Stimulated activated naive B cell treated with anti-CD40 and anti-IgM and Interleukin-4, amounts not matched to agents 10 μg/mL and 1 μg/mL and 100 μg/mL, for 72 hours (primary cell): ENCODE data around the gene METTL25.
"Not testable (repeated sequence)": the region's sequence is repeated elsewhere in the genome, so short reads cannot be mapped to it uniquely, and the experiment has no call there.

Experiments used
- ATAC-seq, 2 donors: fragments of 150-1000 bp; cut with Tn5 transposase; replicated peaks; 2 replicates each; pipeline ENCODE4 v1.10.0; 2021; ENCODE audit warnings: moderate library complexity in 1 of 2
- DNase-seq: peaks from one replicate; pipeline ENCODE4 v3.0.0; 2021
- H3K27ac Mint-ChIP-seq: one replicate; pipeline ENCODE4 v1.8.0; 2022; ENCODE audit warnings: mild to moderate bottlenecking, mixed read lengths
- H3K27me3 Mint-ChIP-seq, 2 donors: one replicate each; pipeline ENCODE4 v1.8.0; 2022; ENCODE audit warnings: mixed read lengths in 2 of 2
- H3K36me3 Mint-ChIP-seq, 2 donors: one replicate each; pipeline ENCODE4 v1.8.0; 2022; ENCODE audit warnings: mixed read lengths in 2 of 2, mild to moderate bottlenecking in 1 of 2
- H3K4me1 Mint-ChIP-seq, 2 donors: one replicate each; pipeline ENCODE4 v1.8.0; 2022; ENCODE audit warnings: mixed read lengths in 2 of 2, mild to moderate bottlenecking in 1 of 2
- H3K4me3 Mint-ChIP-seq, 2 donors: one replicate each; pipeline ENCODE4 v1.8.0; 2022; ENCODE audit warnings: mild to moderate bottlenecking in 2 of 2, mixed read lengths in 2 of 2, moderate library complexity in 1 of 2
- H3K9me3 Mint-ChIP-seq, 2 donors: one replicate each; pipeline ENCODE4 v1.8.0; 2022; ENCODE audit warnings: mixed read lengths in 2 of 2, mild to moderate bottlenecking in 1 of 2

METTL25 gene, protein sequence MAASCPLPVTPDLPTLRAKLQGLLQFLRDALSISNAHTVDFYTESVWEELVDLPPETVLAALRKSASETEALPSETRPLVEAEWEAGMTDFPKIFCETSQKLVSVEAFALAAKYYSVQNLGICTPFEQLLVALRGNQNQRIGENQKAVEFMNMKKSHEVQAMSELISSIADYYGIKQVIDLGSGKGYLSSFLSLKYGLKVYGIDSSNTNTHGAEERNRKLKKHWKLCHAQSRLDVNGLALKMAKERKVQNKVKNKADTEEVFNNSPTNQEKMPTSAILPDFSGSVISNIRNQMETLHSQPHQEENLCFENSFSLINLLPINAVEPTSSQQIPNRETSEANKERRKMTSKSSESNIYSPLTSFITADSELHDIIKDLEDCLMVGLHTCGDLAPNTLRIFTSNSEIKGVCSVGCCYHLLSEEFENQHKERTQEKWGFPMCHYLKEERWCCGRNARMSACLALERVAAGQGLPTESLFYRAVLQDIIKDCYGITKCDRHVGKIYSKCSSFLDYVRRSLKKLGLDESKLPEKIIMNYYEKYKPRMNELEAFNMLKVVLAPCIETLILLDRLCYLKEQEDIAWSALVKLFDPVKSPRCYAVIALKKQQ

DNA sequence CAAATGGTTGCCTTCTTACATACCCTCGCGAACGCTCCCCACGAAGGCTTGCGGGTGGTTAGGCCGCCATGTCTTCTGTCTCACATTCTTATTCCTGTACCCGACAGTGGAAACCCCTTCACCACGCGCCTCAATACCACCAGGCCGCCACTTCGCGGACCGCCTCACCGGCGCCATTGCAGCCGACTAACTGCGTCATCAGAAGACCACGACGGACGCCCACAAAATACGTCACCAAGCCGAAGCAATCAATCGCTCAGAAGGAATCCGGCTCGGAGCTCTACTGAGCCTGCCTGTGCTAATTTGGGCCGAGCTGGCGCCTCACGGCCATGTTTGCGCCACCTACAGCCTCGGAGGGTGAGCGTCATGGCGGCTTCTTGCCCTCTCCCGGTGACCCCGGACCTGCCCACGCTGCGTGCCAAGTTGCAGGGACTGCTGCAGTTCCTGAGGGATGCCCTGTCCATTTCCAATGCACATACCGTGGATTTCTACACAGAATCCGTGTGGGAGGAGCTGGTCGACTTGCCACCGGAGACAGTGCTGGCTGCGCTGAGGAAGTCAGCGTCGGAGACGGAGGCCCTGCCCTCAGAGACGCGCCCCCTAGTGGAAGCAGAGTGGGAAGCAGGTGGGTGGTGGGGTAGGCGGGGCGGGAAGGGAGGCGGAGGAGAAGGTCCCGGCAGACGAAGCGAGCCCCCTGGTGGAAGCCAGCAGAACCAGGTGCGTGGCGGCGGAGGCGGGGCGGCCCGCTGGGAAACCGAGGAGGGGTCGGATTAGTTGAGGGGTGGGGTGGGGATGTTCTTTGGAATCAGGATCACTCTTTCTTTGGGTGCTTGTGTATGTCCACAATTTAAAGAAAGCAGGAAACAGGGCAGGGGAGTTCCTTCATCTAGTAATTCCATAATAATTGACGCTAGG, at the start of gene METTL25, which contains the start of gene CCDC59:
Gene METTL25 (plus strand): TSS at position 330 of the 915 bp plus-strand sequence. CDS start 37 bp downstream, at position 367.
Gene CCDC59 (minus strand): TSS at position 188 of the 915 bp plus-strand sequence. CDS start 11 bp downstream, at position 177.
- peak within 1 kb of the TSS; percentile 92 to 95 for H3K4me3 Mint-ChIP-seq
- H3K4me1 Mint-ChIP-seq, result peaks cover 18 to 22% of the 10 kb centered on the region in 2 donors
- DNase-seq, result peak; percentile 96
- ATAC-seq, result peak; percentile 95
- no peaks in the 10 kb centered on the region for H3K27me3 Mint-ChIP-seq
- H3K9me3 Mint-ChIP-seq, result no peaks in the 10 kb centered on the region
- H3K27ac Mint-ChIP-seq, result peak within 1 kb of the TSS; percentile 99
- H3K36me3 Mint-ChIP-seq, result peaks cover 27% of the 10 kb centered on the region in 2 donors

DNA sequence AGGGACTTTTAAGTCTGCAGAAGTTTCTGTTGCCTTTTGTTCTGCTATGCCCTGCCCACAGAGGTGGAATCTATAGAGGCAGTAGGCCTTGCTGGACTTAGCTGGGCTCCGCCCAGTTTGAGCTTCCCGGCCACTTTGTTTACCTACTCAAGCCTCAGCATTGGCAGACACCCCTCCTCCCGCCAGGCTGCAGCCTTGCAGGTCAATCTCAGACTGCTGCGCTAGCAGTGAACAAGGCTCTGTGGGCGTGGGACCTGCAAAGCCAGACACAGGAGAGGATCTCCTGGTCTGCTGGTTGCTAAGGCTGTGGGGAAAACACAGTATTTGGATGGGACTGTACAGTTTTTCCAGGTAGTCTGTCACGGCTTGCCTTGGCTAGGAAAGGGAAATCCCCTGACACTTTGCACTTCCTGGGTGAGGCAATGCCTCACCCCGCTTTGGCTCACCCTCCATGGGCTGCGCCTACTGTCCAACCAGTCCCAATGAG, 43.9 kb upstream of the METTL25 start:
- Mint-ChIP-seq H3K27ac (no peak overlapping the region), H3K27me3 (no peaks in the 10 kb centered on the region), H3K9me3 (peaks cover 4% of the 10 kb centered on the region in 2 donors), H3K36me3 (no peaks in the 10 kb centered on the region), H3K4me1 (no peaks in the 10 kb centered on the region), H3K4me3 (no peak overlapping the region)
- no peak for DNase-seq
- no peak for ATAC-seq

GRCh38 chr12:82319276-82319675, 39.1 kb upstream of the METTL25 start:
- H3K36me3 Mint-ChIP-seq, result no peaks in the 10 kb centered on the region
- no peak for DNase-seq
- ATAC-seq, result no peak
- no peak overlapping the region for H3K27ac Mint-ChIP-seq
- H3K4me3 Mint-ChIP-seq, result no peak overlapping the region
- H3K4me1 Mint-ChIP-seq, result no peaks in the 10 kb centered on the region
- no peaks in the 10 kb centered on the region for H3K9me3 Mint-ChIP-seq
- H3K27me3 Mint-ChIP-seq, result no peaks in the 10 kb centered on the region

DNA sequence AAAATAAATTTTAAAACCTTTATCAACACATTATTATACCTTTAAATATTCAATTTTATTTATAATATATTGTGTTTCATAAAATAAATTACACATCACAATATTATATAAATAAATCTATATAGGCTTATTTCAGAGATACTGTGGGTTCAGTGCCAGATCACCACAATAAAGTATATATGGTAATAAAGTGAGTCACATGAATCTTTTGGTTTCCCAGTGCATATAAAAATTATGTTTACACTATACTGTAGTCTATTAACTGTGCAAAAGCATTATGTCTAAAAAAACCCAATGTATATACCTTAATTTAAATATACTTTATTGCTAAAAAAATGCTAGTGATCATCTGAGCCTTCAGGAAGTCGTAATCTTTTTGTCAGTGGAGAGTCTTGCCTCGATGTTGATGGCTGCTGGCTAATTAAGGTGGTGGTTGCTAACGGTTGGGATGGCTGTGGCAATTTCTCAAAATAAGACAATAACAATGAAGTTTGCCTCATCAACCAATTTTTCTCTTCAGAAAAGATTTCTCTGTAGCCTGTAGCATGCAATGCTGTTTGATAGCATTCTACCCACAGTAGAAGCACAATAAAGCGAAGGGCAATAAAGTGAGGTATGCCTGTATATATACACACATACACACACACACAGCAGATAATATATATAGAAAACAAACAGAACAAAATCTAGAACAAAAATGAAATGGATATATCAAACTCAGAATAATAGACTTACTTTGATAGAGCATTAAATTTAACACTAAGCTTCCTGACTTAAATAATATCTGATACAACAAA, 32.6 kb upstream of the METTL25 start:
- no peak overlapping the region for H3K4me3 Mint-ChIP-seq
- DNase-seq, result no peak
- no peak for ATAC-seq
- H3K4me1 Mint-ChIP-seq, result no peaks in the 10 kb centered on the region
- H3K9me3 Mint-ChIP-seq, result no peaks in the 10 kb centered on the region
- H3K27me3 Mint-ChIP-seq, result no peaks in the 10 kb centered on the region
- no peak overlapping the region for H3K27ac Mint-ChIP-seq
- H3K36me3 Mint-ChIP-seq, result no peaks in the 10 kb centered on the region

DNA sequence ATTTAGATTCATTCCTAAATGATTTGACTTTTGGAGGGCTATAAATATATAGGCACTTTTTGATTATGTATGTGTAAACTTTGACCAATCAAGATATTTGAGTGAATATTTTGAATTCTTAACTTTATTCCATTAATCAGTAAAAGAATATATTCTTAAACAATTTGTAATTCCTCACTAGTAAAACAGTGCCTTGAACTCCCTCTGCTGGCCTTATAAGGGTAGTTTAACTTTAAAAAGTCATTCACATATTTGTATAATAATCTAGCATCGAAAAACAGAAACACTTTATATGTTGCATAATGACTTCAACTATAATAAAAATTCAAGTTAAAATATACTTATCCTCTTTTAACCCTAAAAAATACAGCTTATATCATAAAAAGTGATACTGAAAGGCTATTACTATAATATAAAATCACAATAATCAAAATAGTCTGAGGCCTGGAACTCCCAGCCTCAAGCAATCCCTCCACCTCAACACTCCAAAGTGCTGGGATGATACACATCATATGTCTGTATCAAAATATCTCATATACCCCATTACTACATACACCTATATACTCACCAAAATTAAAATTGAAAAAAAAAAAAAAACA, 31.3 kb upstream of the METTL25 start:
- no peak for ATAC-seq
- no peak overlapping the region for H3K4me3 Mint-ChIP-seq
- no peaks in the 10 kb centered on the region for H3K9me3 Mint-ChIP-seq
- H3K27ac Mint-ChIP-seq, result no peak overlapping the region
- no peaks in the 10 kb centered on the region for H3K27me3 Mint-ChIP-seq
- no peaks in the 10 kb centered on the region for H3K36me3 Mint-ChIP-seq
- H3K4me1 Mint-ChIP-seq, result no peaks in the 10 kb centered on the region
- no peak for DNase-seq

GRCh38 chr12:82327861-82328260, 30.5 kb upstream of the METTL25 start:
- Mint-ChIP-seq H3K4me1 (no peaks in the 10 kb centered on the region), H3K27ac (no peak overlapping the region), H3K9me3 (no peaks in the 10 kb centered on the region), H3K4me3 (no peak overlapping the region), H3K27me3 (no peaks in the 10 kb centered on the region), H3K36me3 (no peaks in the 10 kb centered on the region)
- ATAC-seq (no peak), DNase-seq (no peak)

GRCh38 chr12:82329508-82329907, 28.8 kb upstream of the METTL25 start:
- no peak for ATAC-seq
- no peaks in the 10 kb centered on the region for H3K36me3 Mint-ChIP-seq
- H3K27ac Mint-ChIP-seq, result no peak overlapping the region
- H3K9me3 Mint-ChIP-seq, result no peaks in the 10 kb centered on the region
- DNase-seq, result no peak
- no peaks in the 10 kb centered on the region for H3K4me1 Mint-ChIP-seq
- H3K27me3 Mint-ChIP-seq, result peaks cover 0 to 2% of the 10 kb centered on the region in 2 donors
- H3K4me3 Mint-ChIP-seq, result no peak overlapping the region

DNA sequence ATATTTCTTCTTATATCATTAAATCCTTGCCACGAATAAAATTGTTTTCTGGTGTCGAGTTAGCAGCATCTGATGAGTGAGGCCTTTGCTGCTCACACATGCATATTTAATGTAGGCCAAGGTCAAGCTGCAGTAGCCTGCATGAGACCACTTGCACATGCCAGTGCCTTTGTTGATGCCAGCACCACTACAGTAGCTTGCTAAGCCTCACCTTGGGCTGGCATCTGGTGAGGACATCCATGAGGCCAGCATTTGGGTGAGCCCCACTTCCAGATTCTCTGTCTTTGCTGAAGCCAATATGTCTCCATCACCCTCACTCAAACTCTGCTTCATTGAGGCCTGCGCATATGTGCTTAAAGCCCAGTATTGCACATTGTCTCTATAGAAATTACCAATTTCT, 8.2 kb upstream of the METTL25 start:
- no peak for DNase-seq
- Mint-ChIP-seq H3K27ac (no peak overlapping the region), H3K4me3 (no peak overlapping the region), H3K36me3 (peaks cover 20 to 41% of the 10 kb centered on the region in 2 donors), H3K9me3 (no peaks in the 10 kb centered on the region), H3K27me3 (no peaks in the 10 kb centered on the region), H3K4me1 (peaks cover 0 to 2% of the 10 kb centered on the region in 2 donors)
- ATAC-seq, result no peak

DNA sequence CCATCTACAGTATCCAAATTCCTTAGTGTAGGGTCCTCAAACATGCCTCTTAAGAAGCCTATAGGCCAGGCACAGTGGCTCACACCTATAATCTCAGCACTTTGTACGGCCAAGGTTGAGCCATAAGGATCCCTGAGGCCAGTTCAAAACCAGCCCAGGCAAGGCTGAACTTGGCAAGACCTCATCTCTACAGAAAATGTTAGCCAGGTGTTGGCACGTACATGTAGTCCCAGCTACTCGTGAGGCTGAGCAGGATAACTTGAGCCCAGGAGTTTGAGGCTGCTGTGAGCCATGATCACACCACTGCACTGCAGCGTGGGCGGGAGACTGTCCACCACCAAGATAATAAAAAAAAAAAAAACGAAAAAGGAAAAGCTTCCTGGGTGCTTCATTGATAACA, 6.9 kb upstream of the METTL25 start:
- peaks cover 22 to 47% of the 10 kb centered on the region in 2 donors for H3K36me3 Mint-ChIP-seq
- no peaks in the 10 kb centered on the region for H3K27me3 Mint-ChIP-seq
- DNase-seq, result no peak
- peaks cover 5 to 12% of the 10 kb centered on the region in 2 donors for H3K4me1 Mint-ChIP-seq
- ATAC-seq, result no peak
- no peak overlapping the region for H3K4me3 Mint-ChIP-seq
- H3K9me3 Mint-ChIP-seq, result no peaks in the 10 kb centered on the region
- H3K27ac Mint-ChIP-seq, result no peak overlapping the region

DNA sequence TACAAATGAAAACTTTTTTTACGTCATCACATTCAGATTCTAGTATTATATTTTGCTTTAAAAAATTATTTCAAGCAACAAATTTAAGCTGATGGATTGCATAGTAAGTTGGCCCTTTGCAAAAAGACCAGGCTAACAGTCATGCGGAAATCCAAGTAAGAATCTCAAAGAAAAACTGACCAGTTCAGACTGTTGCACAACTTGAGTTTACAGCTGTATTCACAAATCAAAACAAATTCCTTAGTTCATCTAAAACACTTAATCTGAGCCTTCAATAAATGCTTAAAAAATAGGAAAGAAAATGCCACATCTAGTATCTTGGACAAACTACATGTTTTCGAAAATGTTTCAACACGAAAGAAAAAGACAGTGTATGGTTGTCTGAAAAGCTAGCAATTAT, 989 bp upstream of the METTL25 start:
- H3K4me1 Mint-ChIP-seq, result peaks cover 15 to 22% of the 10 kb centered on the region in 2 donors
- H3K36me3 Mint-ChIP-seq, result peaks cover 25 to 32% of the 10 kb centered on the region in 2 donors
- no peaks in the 10 kb centered on the region for H3K9me3 Mint-ChIP-seq

DNA sequence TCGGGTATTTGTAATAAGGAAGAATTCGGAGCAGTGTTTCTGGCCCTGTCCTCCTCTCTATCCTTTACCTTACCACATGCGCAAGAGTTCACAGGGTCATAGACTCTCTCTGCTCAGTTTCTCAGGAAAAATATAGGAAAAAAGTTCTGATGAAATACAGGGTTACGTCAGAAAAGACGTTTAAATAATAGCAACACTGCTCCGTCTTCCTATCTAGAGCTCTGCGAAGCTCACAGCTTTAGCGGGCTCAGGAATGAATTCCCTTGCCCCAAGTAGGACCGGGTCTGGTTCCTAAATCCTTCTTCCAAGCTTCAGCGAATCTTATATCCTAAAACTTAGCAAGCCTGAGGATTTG, 507 bp upstream of the METTL25 start:
- DNase-seq (no peak), ATAC-seq (no peak)
- Mint-ChIP-seq H3K27ac (peak overlapping the region; percentile 99), H3K4me3 (peak overlapping the region; percentile 92 to 95), H3K9me3 (no peaks in the 10 kb centered on the region), H3K36me3 (peaks cover 27 to 32% of the 10 kb centered on the region in 2 donors), H3K4me1 (peaks cover 18 to 22% of the 10 kb centered on the region in 2 donors), H3K27me3 (no peaks in the 10 kb centered on the region)

More for the DNA sequence above, 989 bp upstream of the METTL25 start:
- DNase-seq (no peak), ATAC-seq (no peak)
- peak overlapping the region; percentile 99 for H3K27ac Mint-ChIP-seq
- H3K27me3 Mint-ChIP-seq, result no peaks in the 10 kb centered on the region
- H3K4me3 Mint-ChIP-seq, result peak overlapping the region; percentile 92 to 95

GRCh38 chr12:82359115-82359478, 768 bp downstream of the METTL25 start:
- H3K36me3 Mint-ChIP-seq, result peaks cover 27% of the 10 kb centered on the region in 2 donors
- H3K9me3 Mint-ChIP-seq, result no peaks in the 10 kb centered on the region
- H3K27ac Mint-ChIP-seq, result peak overlapping the region; percentile 99
- no peaks in the 10 kb centered on the region for H3K27me3 Mint-ChIP-seq
- peak overlapping the region; percentile 92 to 95 for H3K4me3 Mint-ChIP-seq
- DNase-seq, result no peak
- ATAC-seq, result peak in 1 of 2 donors; percentile 10
- peaks cover 18 to 22% of the 10 kb centered on the region in 2 donors for H3K4me1 Mint-ChIP-seq

DNA sequence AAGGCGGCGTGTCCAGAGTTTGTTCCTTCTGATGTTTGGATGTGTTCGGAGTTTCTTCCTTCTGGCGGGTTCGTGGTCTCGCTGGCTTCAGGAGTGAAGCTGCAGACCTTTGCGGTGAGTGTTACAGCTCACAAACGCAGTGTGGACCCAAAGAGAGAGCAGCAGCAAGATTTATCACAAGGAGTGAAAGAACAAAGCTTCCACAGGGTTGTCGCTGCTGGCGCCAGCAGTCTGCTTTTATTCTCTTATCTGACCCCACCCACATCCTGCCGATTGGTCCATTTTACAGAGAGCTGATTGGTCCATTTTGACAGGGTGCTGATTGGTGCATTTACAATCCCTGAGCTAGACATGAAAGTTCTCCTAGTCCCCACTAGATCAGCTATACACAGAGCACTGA, 2.5 kb downstream of the METTL25 start:
- peaks cover 18 to 19% of the 10 kb centered on the region in 2 donors for H3K36me3 Mint-ChIP-seq
- not testable (repeated sequence) for H3K27ac Mint-ChIP-seq, ATAC-seq, H3K27me3 Mint-ChIP-seq, H3K9me3 Mint-ChIP-seq, DNase-seq, H3K4me3 Mint-ChIP-seq
- H3K4me1 Mint-ChIP-seq, result peaks cover 16% of the 10 kb centered on the region in 2 donors
